ENCODE measurements around the gene PLXNB1.
A peak's percentile ranks its signal among the peaks of the same experiment; 100 is the strongest.
"Not testable (repeated sequence)": the region's sequence is repeated elsewhere in the genome, so short reads cannot be mapped to it uniquely, and the experiment has no call there.

The PLXNB1 gene

DNA sequence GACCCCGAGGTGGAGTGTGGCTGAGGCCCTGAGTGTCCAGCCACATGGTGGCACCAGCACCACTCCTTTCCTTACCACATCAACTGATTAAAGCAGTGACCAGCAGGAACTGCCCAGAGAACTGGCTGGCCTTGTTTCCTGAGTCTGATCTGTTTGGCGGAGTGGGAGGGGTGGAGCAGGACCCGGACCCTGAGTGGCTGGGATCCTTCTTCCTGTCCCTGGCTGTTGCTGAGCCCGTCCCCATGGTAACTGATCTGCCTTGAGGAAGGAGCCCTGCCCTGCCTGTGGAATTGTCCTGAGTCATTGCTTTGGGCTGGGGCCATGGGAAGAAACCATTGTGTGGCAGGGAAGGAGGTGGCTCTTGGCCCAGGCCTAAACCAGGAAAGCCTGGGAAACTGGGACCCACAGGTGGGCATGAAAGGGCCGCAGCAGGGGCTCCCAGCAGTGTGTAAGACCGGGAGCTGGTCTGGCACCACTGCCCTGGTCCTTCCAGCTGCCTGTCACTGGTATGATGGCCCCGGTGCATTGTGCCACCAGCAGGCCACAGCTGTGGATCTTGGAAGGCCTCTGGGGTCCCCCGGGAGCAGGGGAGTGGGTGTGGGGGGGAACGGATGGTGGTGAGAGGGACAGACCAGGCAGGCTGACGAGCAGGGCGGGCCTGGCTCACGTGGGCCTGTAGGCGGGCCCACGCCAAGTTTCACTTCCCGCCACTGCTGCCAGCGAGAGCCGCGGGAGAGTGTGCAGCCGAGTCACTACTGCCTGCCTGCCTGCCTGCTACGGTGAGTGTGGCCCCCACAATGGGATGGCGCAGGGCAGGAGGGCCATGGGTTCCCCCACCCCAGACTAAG, 35.9 kb upstream of the PLXNB1 start:
- ChIA-PET POLR2A (no interaction called here), CTCF (interaction anchor here (0.7 to 1.9 kb wide), 6 partner anchors 11 to 84 kb away, joined by 3 to 15 read pairs (median 5); no protein-coding TSS in a partner anchor)
- DNase-seq (ENCODE audit: extremely low spot score), result peak; percentile 92
- TF ChIP-seq, protein P1, sequence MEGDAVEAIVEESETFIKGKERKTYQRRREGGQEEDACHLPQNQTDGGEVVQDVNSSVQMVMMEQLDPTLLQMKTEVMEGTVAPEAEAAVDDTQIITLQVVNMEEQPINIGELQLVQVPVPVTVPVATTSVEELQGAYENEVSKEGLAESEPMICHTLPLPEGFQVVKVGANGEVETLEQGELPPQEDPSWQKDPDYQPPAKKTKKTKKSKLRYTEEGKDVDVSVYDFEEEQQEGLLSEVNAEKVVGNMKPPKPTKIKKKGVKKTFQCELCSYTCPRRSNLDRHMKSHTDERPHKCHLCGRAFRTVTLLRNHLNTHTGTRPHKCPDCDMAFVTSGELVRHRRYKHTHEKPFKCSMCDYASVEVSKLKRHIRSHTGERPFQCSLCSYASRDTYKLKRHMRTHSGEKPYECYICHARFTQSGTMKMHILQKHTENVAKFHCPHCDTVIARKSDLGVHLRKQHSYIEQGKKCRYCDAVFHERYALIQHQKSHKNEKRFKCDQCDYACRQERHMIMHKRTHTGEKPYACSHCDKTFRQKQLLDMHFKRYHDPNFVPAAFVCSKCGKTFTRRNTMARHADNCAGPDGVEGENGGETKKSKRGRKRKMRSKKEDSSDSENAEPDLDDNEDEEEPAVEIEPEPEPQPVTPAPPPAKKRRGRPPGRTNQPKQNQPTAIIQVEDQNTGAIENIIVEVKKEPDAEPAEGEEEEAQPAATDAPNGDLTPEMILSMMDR (IDR thresholded peaks at IDR 0.05; ENCODE audit: control extremely low read depth, extremely low read depth, low read depth, missing control alignments), result peak; percentile 53

DNA sequence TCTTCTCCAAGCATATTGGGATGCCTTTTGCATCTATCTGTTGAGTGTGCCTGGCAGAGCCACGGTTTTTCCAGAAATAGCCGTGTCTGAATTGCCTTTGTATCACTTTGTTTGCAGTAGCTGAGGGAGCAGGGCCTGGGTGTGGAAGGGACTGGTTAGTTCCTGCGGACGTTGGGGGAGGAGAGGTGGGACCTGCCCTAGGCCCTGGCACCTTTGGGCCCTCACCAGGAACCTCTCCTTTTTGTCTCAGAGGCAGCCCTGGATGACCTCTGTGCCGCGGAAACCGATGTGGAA, 35.3 kb upstream of the PLXNB1 start:
- TF ChIP-seq, protein P1 (IDR thresholded peaks at IDR 0.05; ENCODE audit: control extremely low read depth, extremely low read depth, low read depth, missing control alignments), result no peak
- CTCF ChIA-PET, result interaction anchor here (1.3 to 4.5 kb wide), 6 partner anchors 10 to 83 kb away, joined by 3 to 17 read pairs (median 6); no protein-coding TSS in a partner anchor
- DNase-seq (ENCODE audit: extremely low spot score), result no peak
- POLR2A ChIA-PET, result no interaction called here

DNA sequence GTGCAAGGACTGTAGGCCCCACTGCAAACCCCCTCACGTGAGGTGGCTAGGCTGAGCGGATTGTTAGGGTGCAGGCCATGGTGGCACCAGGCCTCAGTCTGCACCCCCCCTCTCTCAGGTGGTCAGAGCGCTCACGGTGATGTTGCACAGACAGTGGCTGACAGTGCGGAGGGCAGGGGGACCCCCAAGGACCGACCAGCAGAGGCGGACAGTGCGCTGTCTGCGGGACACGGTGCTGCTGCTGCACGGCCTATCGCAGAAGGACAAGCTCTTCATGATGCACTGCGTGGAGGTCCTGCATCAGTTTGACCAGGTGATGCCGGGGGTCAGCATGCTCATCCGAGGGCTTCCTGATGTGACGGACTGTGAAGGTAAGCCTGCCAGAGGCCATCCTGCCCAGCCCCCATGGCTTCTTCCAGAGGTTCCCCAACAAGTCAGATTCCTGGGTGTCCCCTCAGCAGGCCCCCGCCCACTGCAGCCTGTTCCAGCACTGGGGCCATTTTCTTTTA, 34.9 kb upstream of the PLXNB1 start:
- ChIA-PET CTCF (interaction anchor here (0.8 to 4.5 kb wide), 6 partner anchors 10 to 94 kb away, joined by 3 to 17 read pairs (median 5); no protein-coding TSS in a partner anchor), POLR2A (interaction anchor here (1.3 kb wide), 1 partner anchor 18 kb away, joined by 3 read pairs; the partner anchor contains the start of gene ATRIP)
- TF ChIP-seq, protein P1 (IDR thresholded peaks at IDR 0.05; ENCODE audit: control extremely low read depth, extremely low read depth, low read depth, missing control alignments), result no peak
- DNase-seq (ENCODE audit: extremely low spot score), result no peak

DNA sequence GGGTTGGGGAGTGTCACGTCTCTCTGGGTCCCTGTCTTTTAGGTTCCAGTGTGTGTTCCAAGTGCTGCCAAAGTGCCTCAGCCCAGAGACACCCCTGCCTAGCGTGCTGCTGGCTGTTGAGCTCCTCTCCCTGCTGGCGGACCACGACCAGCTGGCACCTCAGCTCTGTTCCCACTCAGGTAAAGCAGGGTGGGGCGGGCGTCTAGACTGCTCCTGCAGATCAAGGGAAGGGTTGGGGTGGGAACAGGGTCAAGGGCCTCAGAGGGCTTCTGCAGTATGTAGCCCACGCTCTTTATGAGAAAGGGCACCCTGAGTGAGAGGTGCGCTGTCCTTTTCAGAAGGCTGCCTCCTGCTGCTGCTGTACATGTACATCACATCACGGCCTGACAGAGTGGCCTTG, 33.8 kb upstream of the PLXNB1 start:
- ChIA-PET CTCF (interaction anchor here (1.0 to 4.5 kb wide), 6 partner anchors 19 to 90 kb away, joined by 3 to 17 read pairs (median 5); no protein-coding TSS in a partner anchor), POLR2A (interaction anchor here (1.3 kb wide), 1 partner anchor 17 kb away, joined by 3 read pairs; the partner anchor contains the start of gene ATRIP)
- TF ChIP-seq, protein P1 (IDR thresholded peaks at IDR 0.05; ENCODE audit: control extremely low read depth, extremely low read depth, low read depth, missing control alignments), result no peak
- no peak for DNase-seq (ENCODE audit: extremely low spot score)

DNA sequence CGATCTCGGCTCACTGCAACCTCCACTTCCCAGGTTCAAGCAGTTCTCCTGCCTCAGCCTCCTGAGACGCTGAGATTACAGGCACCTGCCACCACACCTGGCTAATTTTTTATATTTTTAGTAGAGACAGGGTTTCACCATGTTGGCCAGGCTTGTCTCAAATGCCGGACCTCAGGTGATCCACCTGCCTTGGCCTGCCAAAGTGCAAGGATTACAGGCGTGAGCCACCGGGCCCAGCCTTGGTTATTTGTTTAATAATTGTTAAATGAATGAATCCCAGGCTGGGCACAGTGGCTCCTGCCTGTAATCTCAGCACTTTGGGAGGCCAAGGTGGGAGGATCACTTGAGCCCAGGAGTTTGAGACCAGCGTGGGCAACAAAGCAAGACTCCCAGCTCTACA, 31.9 kb upstream of the PLXNB1 start:
- DNase-seq (ENCODE audit: extremely low spot score); POLR2A ChIA-PET: not testable (repeated sequence)
- CTCF ChIA-PET, result interaction anchor here (1.4 to 4.5 kb wide), 3 partner anchors 8 to 26 kb away, joined by 5 to 17 read pairs (median 5); no protein-coding TSS in a partner anchor

DNA sequence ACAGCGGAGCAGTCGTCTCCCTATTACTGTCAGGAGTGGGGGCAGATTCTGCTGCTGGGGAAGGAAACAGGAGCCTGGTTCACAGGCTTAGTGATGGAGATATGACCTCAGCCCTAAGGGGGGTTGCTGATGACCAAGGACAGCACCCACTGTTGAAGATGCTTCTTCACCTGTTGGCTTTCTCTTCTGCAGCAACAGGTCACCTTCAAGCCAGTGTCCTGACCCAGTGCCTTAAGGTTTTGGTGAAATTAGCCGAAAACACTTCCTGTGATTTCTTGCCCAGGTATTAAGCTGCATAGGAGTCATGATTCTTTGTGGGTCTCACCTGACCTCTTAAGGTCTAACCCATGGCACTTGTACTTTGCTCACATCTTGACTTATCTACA, 30.6 kb upstream of the PLXNB1 start:
- TF ChIP-seq, protein P1 (IDR thresholded peaks at IDR 0.05; ENCODE audit: control extremely low read depth, extremely low read depth, low read depth, missing control alignments), result no peak
- ChIA-PET CTCF (interaction anchor here (1.4 to 2.0 kb wide), 2 partner anchors 23 to 25 kb away, joined by 4 to 5 read pairs; no protein-coding TSS in a partner anchor), POLR2A (no interaction called here)
- DNase-seq (ENCODE audit: extremely low spot score), result no peak

Measured in GM10248 (cell line).